Sigmoid colon (tissue), 4 donors: ENCODE measurements around the gene LINC00632.

Experiments used
- CTCF ChIP-seq, 4 experiments: fragments of 450-650 bp in 3 of 4; fragments of 200-600 bp in 1 of 4; IDR thresholded peaks; one replicate each; pipeline ENCODE4 v1.5.1; 2016 to 2019; ENCODE audit warnings: antibody characterized with exemption in 4 of 4, mild to moderate bottlenecking in 3 of 4, moderate library complexity in 2 of 4
- POLR2A ChIP-seq, 2 donors: fragments of 450-650 bp; IDR thresholded peaks; one replicate each; pipeline ENCODE4 v1.6.1; 2016; ENCODE audit warnings: antibody characterized with exemption in 2 of 2, mild to moderate bottlenecking in 2 of 2, moderate library complexity in 2 of 2
- POLR2AphosphoS5 ChIP-seq, 4 donors: sonication (generic); formaldehyde crosslinking; IDR thresholded peaks; one replicate each; pipeline ENCODE4 v1.6.1; 2017; ENCODE audit warnings: antibody characterized with exemption in 4 of 4

GRCh38 chrX:140697618-140698017 is 11.9 kb upstream of the LINC00632 start:
- TF ChIP-seq CTCF (IDR thresholded peaks at IDR 0.05) = no peak
- TF ChIP-seq POLR2A (IDR thresholded peaks at IDR 0.05) = no peak
- no peak for TF ChIP-seq POLR2AphosphoS5 (IDR thresholded peaks at IDR 0.05)
